Pancreas (tissue), 10 donors: ENCODE measurements around the gene MTX1. TPM values are rescaled to one million over a fixed set of nuclear protein-coding genes. Genes with fewer than 3 reads are reported as not detected.
A peak's percentile ranks its signal among the peaks of the same experiment; 100 is the strongest.

Experiments used
- ATAC-seq, 4 donors: fragments of 200-7000 bp; cut with Tn5 transposase; one replicate each; pipeline versions ENCODE4 v1.8.0 to v1.9.1; 2020; ENCODE audit warnings: mild to moderate bottlenecking in 4 of 4, moderate library complexity in 4 of 4
- DNase-seq, 6 donors: peaks; one replicate each; pipeline ENCODE4 v3.0.0-alpha.2; 2020
- FAIRE-seq: peaks from 2 replicates; lab custom pipeline; 2012; peaks lifted over from hg19 to GRCh38; lab: Jason Lieb, UNC
- H3K27ac ChIP-seq, 4 donors: fragments of 200-600 bp; sonication (generic); 1 replicate in 3 of 4; 2 replicates in 1 of 4; pipeline versions ENCODE4 v1.5.0 to v1.8.0; 2020
- H3K27me3 ChIP-seq, 4 donors: fragments of 200-600 bp; one replicate each; pipeline ENCODE4 v1.8.0; 2021
- H3K36me3 ChIP-seq, 3 donors: fragments of 200-600 bp; sonication (generic) in 1 of 3; one replicate each; pipeline versions ENCODE4 v1.5.0 to v1.8.0; 2020 to 2021
- H3K4me1 ChIP-seq, 3 donors: fragments of 200-600 bp; one replicate each; pipeline ENCODE4 v1.8.0; 2021
- H3K4me3 ChIP-seq, 4 donors: fragments of 200-600 bp; sonication (generic) in 2 of 4; one replicate each; pipeline versions ENCODE4 v1.5.0 to v1.8.0; 2020 to 2021
- H3K9me3 ChIP-seq, 4 donors: fragments of 200-600 bp; one replicate each; pipeline ENCODE4 v1.8.0; 2021
- WGBS, 2 donors: extraction: QIAGEN DNeasy Blood & Tissue Kit; methylation state at CpG; one replicate each; pipeline ENCODE4 v1.1.7; 2013; 5-methylcytosine and 5-hydroxymethylcytosine counted together
- intact Hi-C, 3 donors: fragments of 100-400 bp; cut with DNase I; formaldehyde crosslinking; loops; one replicate each; pipeline versions ENCODE4 v1.11.1 to v1.14.2; 2022
- polyA plus RNA-seq, 2 donors: library from polyadenylated mRNA; stranded (reverse); fragments of 200-250 nt; gene quantifications; one replicate each; pipeline ENCODE4 v1.2.3, GENCODE V29; 2013
- total RNA-seq, 6 donors: library from RNA; stranded (reverse); fragmentation: NEBNext Ultra II Directional in 4 of 6; extraction: Animal tissue kit (Norgen Biotek cat#: 25700) in 4 of 6; gene quantifications; one replicate each; pipeline versions ENCODE4 v1.2.1 to v1.2.4, GENCODE V29; 2021 to 2023
- TF ChIP-seq, protein P1 (sequence below), 4 donors: fragments of 200-600 bp; sonication (generic) in 3 of 4; IDR thresholded peaks; one replicate each; pipeline versions ENCODE4 v1.5.0 to v1.8.0; 2021; ENCODE audit warnings: antibody characterized with exemption in 4 of 4
- donor health status: healthy with polysubstance abuse.
- donor health status: DM: no; HTN: no; CAD: no; lungs with moderate emphysema.
- donor health status: DM: no; HTN: no; CAD: no.
- donor health status: control.
- donor health status: control.
- donor health status: Bipolar disorder and iron deficiency.
- donor health status: DM: yes; HTN: yes; CAD: no.
- donor health status: DM: no; HTN: no; CAD: no.
- donor health status: DM: no; HTN: no; CAD: no.
- donor health status: DM: yes; HTN: yes; CAD: no.

The MTX1 gene
- total and polyA plus RNA-seq, 8 donors, result 10.7 to 36.8 (median 16.5) TPM

DNA sequence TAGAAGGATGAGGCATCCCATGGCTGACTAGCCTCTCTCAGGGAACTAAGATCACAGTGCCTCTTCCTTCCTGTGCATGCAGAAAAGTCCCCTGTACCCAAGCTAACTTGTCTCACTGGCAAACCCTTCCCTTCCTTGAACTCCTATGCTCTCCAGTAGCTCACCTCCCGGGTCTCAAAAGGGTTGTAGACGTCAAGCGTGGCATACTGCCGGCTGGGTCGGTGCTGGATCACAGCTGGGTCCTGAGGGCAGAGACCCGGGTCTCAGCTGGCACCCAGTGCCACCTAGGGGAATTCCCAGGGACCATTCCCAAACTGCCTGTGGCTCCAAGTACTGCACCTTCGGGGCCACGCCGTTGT, 53.0 kb downstream of the MTX1 start:
- intact Hi-C loops, result no loop called here
- Histone ChIP-seq H3K4me1 (peaks cover 0 to 10% (median 7%) of the 10 kb centered on the region in 3 donors), H3K9me3 (no peaks in the 10 kb centered on the region), H3K36me3 (peaks cover 0 to 22% (median 19%) of the 10 kb centered on the region in 3 donors), H3K27ac (peak overlapping the region in 3 of 4 donors; percentile 32 to 71 (median 57)), H3K4me3 (peak overlapping the region; percentile 63 to 98 (median 78)), H3K27me3 (no peaks in the 10 kb centered on the region)
- TF ChIP-seq, protein P1, sequence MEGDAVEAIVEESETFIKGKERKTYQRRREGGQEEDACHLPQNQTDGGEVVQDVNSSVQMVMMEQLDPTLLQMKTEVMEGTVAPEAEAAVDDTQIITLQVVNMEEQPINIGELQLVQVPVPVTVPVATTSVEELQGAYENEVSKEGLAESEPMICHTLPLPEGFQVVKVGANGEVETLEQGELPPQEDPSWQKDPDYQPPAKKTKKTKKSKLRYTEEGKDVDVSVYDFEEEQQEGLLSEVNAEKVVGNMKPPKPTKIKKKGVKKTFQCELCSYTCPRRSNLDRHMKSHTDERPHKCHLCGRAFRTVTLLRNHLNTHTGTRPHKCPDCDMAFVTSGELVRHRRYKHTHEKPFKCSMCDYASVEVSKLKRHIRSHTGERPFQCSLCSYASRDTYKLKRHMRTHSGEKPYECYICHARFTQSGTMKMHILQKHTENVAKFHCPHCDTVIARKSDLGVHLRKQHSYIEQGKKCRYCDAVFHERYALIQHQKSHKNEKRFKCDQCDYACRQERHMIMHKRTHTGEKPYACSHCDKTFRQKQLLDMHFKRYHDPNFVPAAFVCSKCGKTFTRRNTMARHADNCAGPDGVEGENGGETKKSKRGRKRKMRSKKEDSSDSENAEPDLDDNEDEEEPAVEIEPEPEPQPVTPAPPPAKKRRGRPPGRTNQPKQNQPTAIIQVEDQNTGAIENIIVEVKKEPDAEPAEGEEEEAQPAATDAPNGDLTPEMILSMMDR (IDR thresholded peaks at IDR 0.05), result no peak
- DNase-seq (peak in 3 of 6 donors; percentile 38 to 79 (median 56)), ATAC-seq (peak; percentile 7 to 30 (median 10)), FAIRE-seq (no peak)
- 0 to 1% methylated on average over 9 of the region's 9 CpGs for WGBS, 2 donors

DNA sequence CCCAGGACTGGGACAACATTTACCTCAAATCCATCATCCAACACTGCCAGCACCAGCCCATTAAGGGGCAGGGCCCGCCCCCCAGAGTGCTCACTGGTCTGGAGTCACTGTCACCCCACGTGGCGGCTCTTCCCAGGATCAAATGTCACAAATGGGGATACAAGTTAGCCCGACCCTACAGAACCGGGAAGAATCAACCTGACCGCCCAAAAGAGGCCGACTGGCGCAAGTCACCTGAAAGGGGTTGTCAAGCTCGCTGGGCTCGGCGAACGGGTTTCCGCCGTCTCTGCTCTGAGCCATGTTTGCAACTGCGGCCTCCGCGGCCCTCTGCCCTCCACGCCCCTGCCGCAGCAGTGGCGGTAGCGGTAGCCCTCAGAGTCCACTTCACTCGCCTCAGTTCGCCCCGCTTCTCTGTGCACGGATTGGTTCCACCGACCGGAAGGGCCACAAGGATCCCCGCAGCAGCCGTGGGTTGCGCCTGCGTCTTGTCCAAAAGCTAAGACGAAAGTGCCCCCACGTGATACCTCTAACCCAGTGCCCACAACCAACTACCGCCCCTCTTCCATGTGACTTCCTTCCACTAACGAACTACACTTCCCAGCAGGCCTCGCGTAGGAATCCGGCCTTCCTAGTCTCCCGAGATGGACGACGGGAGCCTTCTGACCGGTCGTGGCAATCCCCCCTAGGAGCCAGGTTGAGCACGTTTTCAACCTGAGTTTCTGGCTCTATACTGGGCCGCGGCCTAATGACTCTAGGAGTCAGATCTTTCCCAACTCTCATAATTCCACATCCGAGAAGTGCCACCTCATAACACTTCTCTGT, 53.6 kb downstream of the MTX1 start, which contains the start of gene SCAMP3:
SCAMP3 (minus strand) TSS at position 509 of the 822 bp plus-strand sequence; CDS start at position 300, 209 bp downstream.
- peak; percentile 98 to 99 (median 98) for ATAC-seq
- Histone ChIP-seq H3K27ac (peak within 1 kb of the TSS; percentile 32 to 71 (median 62)), H3K9me3 (no peaks in the 10 kb centered on the region), H3K4me3 (peak within 1 kb of the TSS; percentile 63 to 98 (median 78)), H3K27me3 (no peaks in the 10 kb centered on the region), H3K4me1 (peaks cover 0 to 10% (median 7%) of the 10 kb centered on the region in 3 donors), H3K36me3 (peaks cover 0 to 28% (median 25%) of the 10 kb centered on the region in 3 donors)
- WGBS, 2 donors, result 0% methylated on average over 47 of the region's 47 CpGs
- intact Hi-C loops, result no loop called here
- peak; percentile 20 for FAIRE-seq
- peak; percentile 89 to 96 (median 94) for DNase-seq
- TF ChIP-seq, protein P1 (IDR thresholded peaks at IDR 0.05), result no peak

DNA sequence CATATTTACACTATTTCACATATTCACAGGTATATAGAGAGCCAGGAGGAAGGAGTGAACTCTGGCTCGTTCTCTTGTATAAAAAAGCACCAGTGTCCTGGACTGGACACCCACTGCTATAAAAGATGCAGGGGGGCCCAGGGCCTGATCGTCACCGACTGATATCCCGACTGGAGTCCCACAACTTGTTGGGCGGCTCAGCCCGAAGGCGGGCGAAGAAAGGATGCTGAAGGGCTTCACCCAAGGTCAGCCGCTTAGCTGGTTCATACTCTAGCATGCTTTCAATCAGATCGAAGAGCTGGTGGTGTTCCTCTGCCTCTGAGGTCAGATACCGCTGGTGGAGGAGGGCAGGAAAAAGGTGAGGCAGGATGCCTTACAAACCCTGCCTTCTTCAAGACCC, 54.6 kb downstream of the MTX1 start:
- no peaks in the 10 kb centered on the region for H3K27me3 ChIP-seq
- intact Hi-C loops, result no loop called here
- peaks cover 0 to 10% (median 7%) of the 10 kb centered on the region in 3 donors for H3K4me1 ChIP-seq
- H3K36me3 ChIP-seq, result peaks cover 0 to 38% (median 35%) of the 10 kb centered on the region in 3 donors
- 77 to 85% methylated on average over 11 of the region's 11 CpGs for WGBS, 2 donors
- ATAC-seq (no peak), FAIRE-seq (no peak), DNase-seq (no peak)
- H3K27ac ChIP-seq, result peak overlapping the region in 1 of 4 donors; percentile 52
- no peaks in the 10 kb centered on the region for H3K9me3 ChIP-seq
- TF ChIP-seq, protein P1 (IDR thresholded peaks at IDR 0.05), result no peak
- H3K4me3 ChIP-seq, result no peak overlapping the region

Other genes with a start within 250 kb of the MTX1 start
- gene PYGO2, start 246.9 kb upstream of the MTX1 start, total RNA-seq, result 10 to 100 TPM in 3 of 6 donors, 1 to 10 TPM in 3; 8.1 to 18.3 (median 9.9) TPM
- 10 to 100 TPM; 13.3 to 19.5 TPM for gene PYGO2, start 246.9 kb upstream of the MTX1 start, polyA plus RNA-seq
- gene SHC1, start 237.9 kb upstream of the MTX1 start, total RNA-seq, result 10 to 100 TPM; 32.3 to 53.4 (median 40.7) TPM
- gene SHC1, start 237.9 kb upstream of the MTX1 start, polyA plus RNA-seq, result 10 to 100 TPM; 37.4 to 47.6 TPM
- 10 to 100 TPM in 3 of 6 donors, 1 to 10 TPM in 3; 6.7 to 12.0 (median 10.2) TPM for gene CKS1B, start 234.0 kb upstream of the MTX1 start, total RNA-seq
- gene CKS1B, start 234.0 kb upstream of the MTX1 start, polyA plus RNA-seq, result 10 to 100 TPM in 1 of 2 donors, 1 to 10 TPM in 1; 6.7 to 19.5 TPM
- gene FLAD1, start 225.4 kb upstream of the MTX1 start, total RNA-seq, result 10 to 100 TPM in 4 of 6 donors, 1 to 10 TPM in 2; 8.3 to 14.1 (median 11.9) TPM
- gene FLAD1, start 225.4 kb upstream of the MTX1 start, polyA plus RNA-seq, result 10 to 100 TPM; 22.6 to 28.6 TPM
- under 1 TPM in 1 of 6 donors, not detected in 5; 0.29 TPM for gene LENEP, start 215.1 kb upstream of the MTX1 start, total RNA-seq
- gene LENEP, start 215.1 kb upstream of the MTX1 start, polyA plus RNA-seq, result not detected
- gene ZBTB7B, start 205.9 kb upstream of the MTX1 start, total RNA-seq, result 10 to 100 TPM; 24.5 to 38.4 (median 37.2) TPM
- 10 to 100 TPM; 19.8 to 31.8 TPM for gene ZBTB7B, start 205.9 kb upstream of the MTX1 start, polyA plus RNA-seq
- gene DCST2, start 174.9 kb upstream of the MTX1 start, total RNA-seq, result under 1 TPM; 0.12 to 0.94 (median 0.22) TPM
- 1 to 10 TPM; 3.9 to 5.1 TPM for gene DCST2, start 174.9 kb upstream of the MTX1 start, polyA plus RNA-seq
- under 1 TPM in 1 of 6 donors, not detected in 5; 0.14 TPM for gene DCST1, start 174.9 kb upstream of the MTX1 start, total RNA-seq
- gene DCST1, start 174.9 kb upstream of the MTX1 start, polyA plus RNA-seq, result not detected
- 10 to 100 TPM; 23.7 to 37.6 (median 33.2) TPM for gene ADAM15, start 157.4 kb upstream of the MTX1 start, total RNA-seq
- gene ADAM15, start 157.4 kb upstream of the MTX1 start, polyA plus RNA-seq, result 100 to 1,000 TPM; 114 to 125 TPM
- 1 to 10 TPM; 2.1 to 5.6 (median 3.1) TPM for gene EFNA4, start 145.0 kb upstream of the MTX1 start, total RNA-seq
- gene EFNA4, start 145.0 kb upstream of the MTX1 start, polyA plus RNA-seq, result 1 to 10 TPM; 6.0 to 6.2 TPM
- gene EFNA3, start 129.9 kb upstream of the MTX1 start, total RNA-seq, result 1 to 10 TPM in 2 of 6 donors, under 1 TPM in 4; 0.52 to 1.2 (median 0.70) TPM
- under 1 TPM; 0.72 to 0.99 TPM for gene EFNA3, start 129.9 kb upstream of the MTX1 start, polyA plus RNA-seq
- 10 to 100 TPM; 19.5 to 45.9 (median 30.4) TPM for gene EFNA1, start 80.8 kb upstream of the MTX1 start, total RNA-seq
- 10 to 100 TPM; 47.9 to 91.7 TPM for gene EFNA1, start 80.8 kb upstream of the MTX1 start, polyA plus RNA-seq
- 10 to 100 TPM; 18.7 to 33.3 (median 26.2) TPM for gene SLC50A1, start 72.8 kb upstream of the MTX1 start, total RNA-seq
- gene SLC50A1, start 72.8 kb upstream of the MTX1 start, polyA plus RNA-seq, result 10 to 100 TPM; 32.8 to 33.0 TPM
- 10 to 100 TPM; 39.4 to 46.5 (median 42.3) TPM for gene DPM3, start 68.2 kb upstream of the MTX1 start, total RNA-seq
- gene DPM3, start 68.2 kb upstream of the MTX1 start, polyA plus RNA-seq, result 100 to 1,000 TPM; 211 to 227 TPM
- gene KRTCAP2, start 35.4 kb upstream of the MTX1 start, total RNA-seq, result 100 to 1,000 TPM in 4 of 6 donors, 10 to 100 TPM in 2; 91.8 to 119 (median 102) TPM
- 100 to 1,000 TPM; 182 to 238 TPM for gene KRTCAP2, start 35.4 kb upstream of the MTX1 start, polyA plus RNA-seq
- gene TRIM46, start 34.8 kb upstream of the MTX1 start, total RNA-seq, result under 1 TPM; 0.19 to 0.59 (median 0.33) TPM
- gene TRIM46, start 34.8 kb upstream of the MTX1 start, polyA plus RNA-seq, result 1 to 10 TPM; 1.2 to 4.1 TPM
- 10 to 100 TPM in 5 of 6 donors, 1 to 10 TPM in 1; 9.9 to 31.1 (median 14.6) TPM for gene THBS3, start 798 bp upstream of the MTX1 start, total RNA-seq
- gene THBS3, start 798 bp upstream of the MTX1 start, polyA plus RNA-seq, result 10 to 100 TPM; 69.1 to 78.6 TPM
- 10 to 100 TPM in 2 of 6 donors, 1 to 10 TPM in 4; 6.7 to 14.4 (median 8.5) TPM for gene ENTREP3, start 46.8 kb downstream of the MTX1 start, total RNA-seq
- 10 to 100 TPM in 1 of 2 donors, 1 to 10 TPM in 1; 7.9 to 11.1 TPM for gene ENTREP3, start 46.8 kb downstream of the MTX1 start, polyA plus RNA-seq
- gene SCAMP3, start 53.7 kb downstream of the MTX1 start, total RNA-seq, result 10 to 100 TPM; 25.1 to 33.4 (median 28.0) TPM
- gene SCAMP3, start 53.7 kb downstream of the MTX1 start, polyA plus RNA-seq, result 10 to 100 TPM; 27.7 to 55.5 TPM
- 10 to 100 TPM; 15.7 to 39.6 (median 18.7) TPM for gene CLK2, start 64.8 kb downstream of the MTX1 start, total RNA-seq
- gene CLK2, start 64.8 kb downstream of the MTX1 start, polyA plus RNA-seq, result 10 to 100 TPM; 81.1 to 89.4 TPM
- 1 to 10 TPM in 4 of 6 donors, under 1 TPM in 2; 0.66 to 2.6 (median 1.4) TPM for gene HCN3, start 68.8 kb downstream of the MTX1 start, total RNA-seq
- gene HCN3, start 68.8 kb downstream of the MTX1 start, polyA plus RNA-seq, result 10 to 100 TPM in 1 of 2 donors, 1 to 10 TPM in 1; 4.8 to 12.0 TPM
- under 1 TPM in 1 of 6 donors, not detected in 5; 0.22 TPM for gene PKLR, start 92.7 kb downstream of the MTX1 start, total RNA-seq
- gene PKLR, start 92.7 kb downstream of the MTX1 start, polyA plus RNA-seq, result under 1 TPM in 1 of 2 donors, not detected in 1; 0.19 TPM
- 10 to 100 TPM; 48.7 to 78.9 (median 66.2) TPM for gene FDPS, start 100.2 kb downstream of the MTX1 start, total RNA-seq
- gene FDPS, start 100.2 kb downstream of the MTX1 start, polyA plus RNA-seq, result 100 to 1,000 TPM in 1 of 2 donors, 10 to 100 TPM in 1; 75.1 to 151 TPM
- gene RUSC1, start 112.2 kb downstream of the MTX1 start, total RNA-seq, result 10 to 100 TPM in 4 of 6 donors, 1 to 10 TPM in 2; 9.2 to 19.2 (median 11.6) TPM
- gene RUSC1, start 112.2 kb downstream of the MTX1 start, polyA plus RNA-seq, result 10 to 100 TPM; 23.0 to 47.2 TPM